OCI-LY1 (cell line): Measurements from ENCODE around the gene CPA4.

Source experiments
- CTCF ChIP-seq: fragments of 200-600 bp; sonication (generic), shearing (Covaris generic); IDR thresholded peaks from 2 replicates; pipeline ENCODE4 v1.5.1; 2017; ENCODE audit warnings: mild to moderate bottlenecking, antibody characterized with exemption, low read length, moderate library complexity, mixed read lengths
- EZH2 ChIP-seq: fragments of 200-600 bp; sonication (generic), shearing (Covaris generic); IDR thresholded peaks from 2 replicates; pipeline ENCODE4 v1.8.0; 2017; ENCODE audit warnings: borderline replicate concordance, mixed run types, mild to moderate bottlenecking, antibody characterized with exemption, low read length, moderate library complexity, mixed read lengths

GRCh38 chr7:130372402-130373165 lies 79.6 kb downstream of the CPA4 start:
- TF ChIP-seq CTCF (no peak), EZH2 (no peak)
